ENCODE results near the gene WDR70. TPM values are rescaled to one million over a fixed set of nuclear protein-coding genes. Genes with fewer than 3 reads are reported as not detected.

The WDR70 gene
- total RNA-seq, 2 experiments from 2014 or later = 24.5 to 34.6 TPM

- ChIA-PET CTCF (no interaction called here), POLR2A (interaction anchor here (0.6 kb wide), 1 partner anchor 216 kb away, joined by 3 read pairs; no protein-coding TSS in a partner anchor)
- no peaks in the 10 kb centered on the region for H3K9me3 ChIP-seq (ENCODE audit: control insufficient read depth in 1 of 2, insufficient read depth in 1 of 2, low read length in 2 of 2)
- H3K36me3 ChIP-seq (ENCODE audit: insufficient read depth, low read length) = peaks cover 19% of the 10 kb centered on the region
- ATAC-seq (ENCODE audit: poor library complexity) (no peak), DNase-seq (no peak)
- no peak overlapping the region for H3K27ac ChIP-seq (ENCODE audit: low read depth in 1 of 2, low read length in 2 of 2)
- no peaks in the 10 kb centered on the region for H3K4me1 ChIP-seq (ENCODE audit: insufficient read depth, low read length)
- no peak overlapping the region for H3K27ac Mint-ChIP-seq
- intact Hi-C loops (cut with DNase I, micrococcal nuclease) = no loop called here
- H3K9me3 Mint-ChIP-seq = no peaks in the 10 kb centered on the region
- peaks cover 11% of the 10 kb centered on the region for H3K4me1 Mint-ChIP-seq (ENCODE audit: low read depth)
- H3K4me3 ChIP-seq (ENCODE audit: low read length) = no peak overlapping the region
- no peaks in the 10 kb centered on the region for H3K27me3 Mint-ChIP-seq
- TF ChIP-seq CTCF (IDR thresholded peaks at IDR 0.05) = no peak
- peaks cover 85% of the 10 kb centered on the region for H3K36me3 Mint-ChIP-seq (ENCODE audit: low read depth)
- H3K27me3 ChIP-seq (ENCODE audit: control insufficient read depth in 1 of 2, insufficient read depth in 2 of 2, low read length in 2 of 2) = no peaks in the 10 kb centered on the region
- H3K4me3 Mint-ChIP-seq = no peak overlapping the region
Measured at GRCh38 chr5:37496902-37497445, 117.9 kb downstream of the WDR70 start.

- Histone ChIP-seq H3K36me3 (ENCODE audit: insufficient read depth, low read length) (peaks cover 5% of the 10 kb centered on the region), H3K4me1 (ENCODE audit: insufficient read depth, low read length) (no peaks in the 10 kb centered on the region), H3K27ac (ENCODE audit: low read depth in 1 of 2, low read length in 2 of 2) (no peak overlapping the region), H3K27me3 (ENCODE audit: control insufficient read depth in 1 of 2, insufficient read depth in 2 of 2, low read length in 2 of 2) (no peaks in the 10 kb centered on the region), H3K4me3 (ENCODE audit: low read length) (no peak overlapping the region), H3K9me3 (ENCODE audit: control insufficient read depth in 1 of 2, insufficient read depth in 1 of 2, low read length in 2 of 2) (no peaks in the 10 kb centered on the region)
- Mint-ChIP-seq H3K36me3 (ENCODE audit: low read depth) (peaks cover 88% of the 10 kb centered on the region), H3K27me3 (no peaks in the 10 kb centered on the region), H3K4me1 (ENCODE audit: low read depth) (peaks cover 22% of the 10 kb centered on the region), H3K9me3 (no peaks in the 10 kb centered on the region), H3K4me3 (no peak overlapping the region), H3K27ac (no peak overlapping the region)
- CTCF ChIA-PET = no interaction called here
- no peak for TF ChIP-seq CTCF (IDR thresholded peaks at IDR 0.05)
- POLR2A ChIA-PET = interaction anchor here (0.6 kb wide), 1 partner anchor 61 kb away, joined by 4 read pairs; no protein-coding TSS in a partner anchor
- intact Hi-C loops (cut with DNase I, micrococcal nuclease) = no loop called here
- DNase-seq (no peak), ATAC-seq (ENCODE audit: poor library complexity) (no peak)
Measured at GRCh38 chr5:37501152-37501551, 122.0 kb downstream of the WDR70 start.

- POLR2A ChIA-PET = no interaction called here
- no peak for TF ChIP-seq CTCF (IDR thresholded peaks at IDR 0.05)
- CTCF ChIA-PET = interaction anchor here (0.5 kb wide), 1 partner anchor 139 kb away, joined by 3 read pairs; no protein-coding TSS in a partner anchor
- Histone ChIP-seq H3K9me3 (ENCODE audit: control insufficient read depth in 1 of 2, insufficient read depth in 1 of 2, low read length in 2 of 2) (no peaks in the 10 kb centered on the region), H3K4me1 (ENCODE audit: insufficient read depth, low read length) (no peaks in the 10 kb centered on the region), H3K27ac (ENCODE audit: low read depth in 1 of 2, low read length in 2 of 2) (no peak overlapping the region), H3K36me3 (ENCODE audit: insufficient read depth, low read length) (no peaks in the 10 kb centered on the region), H3K27me3 (ENCODE audit: control insufficient read depth in 1 of 2, insufficient read depth in 2 of 2, low read length in 2 of 2) (no peaks in the 10 kb centered on the region), H3K4me3 (ENCODE audit: low read length) (no peak overlapping the region)
- intact Hi-C loops (cut with DNase I, micrococcal nuclease) = no loop called here
- peaks cover 83% of the 10 kb centered on the region for H3K36me3 Mint-ChIP-seq (ENCODE audit: low read depth)
- no peak for ATAC-seq (ENCODE audit: poor library complexity)
- no peak for DNase-seq
- peaks cover 3% of the 10 kb centered on the region for H3K9me3 Mint-ChIP-seq
- peaks cover 26% of the 10 kb centered on the region for H3K4me1 Mint-ChIP-seq (ENCODE audit: low read depth)
- no peak overlapping the region for H3K27ac Mint-ChIP-seq
- H3K27me3 Mint-ChIP-seq = no peaks in the 10 kb centered on the region
- H3K4me3 Mint-ChIP-seq = no peak overlapping the region
Measured at GRCh38 chr5:37506241-37506640, 127.1 kb downstream of the WDR70 start.
